Caco-2 (cell line): ENCODE measurements around the gene TEX30. TPM values are rescaled to one million over a fixed set of nuclear protein-coding genes. Genes with fewer than 3 reads are reported as not detected.

Experiments used
- BruUV-seq: library from RNA; stranded (reverse); fragments of 400-500 nt; replicated peaks from 2 replicates; lab custom pipeline; 2021; lab: Mats Ljungman, UMichigan
- CTCF ChIA-PET: fragments of 300-600 bp; sonication (Branson Sonifier 250); formaldehyde crosslinking; loops from one replicate; lab custom pipeline; 2022; ENCODE audit warnings: antibody characterized with exemption; lab: Charles Lee
- POLR2A ChIA-PET: fragments of 300-600 bp; sonication (Branson Sonifier 250); formaldehyde crosslinking; loops from one replicate; lab custom pipeline; 2022; ENCODE audit warnings: antibody characterized with exemption; lab: Charles Lee
- DNase-seq, 2 experiments: peaks; one replicate each; pipeline versions ENCODE4 v3.0.0 to v3.0.0-alpha.2; 2020 to 2022
- H3K27me3 ChIP-seq: replicated peaks from 2 replicates; pipeline ENCODE4 v1.6.0; 2011; ENCODE audit warnings: low read length; ENCODE audit not compliant: control insufficient read depth, insufficient read depth
- H3K36me3 ChIP-seq: 2 replicates; pipeline ENCODE4 v1.5.1; 2011; ENCODE audit warnings: low read length; ENCODE audit not compliant: control insufficient read depth, insufficient read depth
- H3K4me1 ChIP-seq: fragments of 250-450 bp; sonication (Bioruptor Pico); 2 replicates; pipeline ENCODE4 v1.5.1; 2020; ENCODE audit warnings: mild to moderate bottlenecking
- H3K4me3 ChIP-seq: 2 replicates; pipeline ENCODE4 v1.5.1; 2011; ENCODE audit warnings: low read depth, mild to moderate bottlenecking, control low read depth, low read length
- H3K9me3 ChIP-seq: fragments of 250-450 bp; sonication (Bioruptor Pico); 2 replicates; pipeline ENCODE4 v1.5.1; 2020; ENCODE audit warnings: mild to moderate bottlenecking, moderate library complexity
- H3K27ac Mint-ChIP-seq: one replicate; pipeline ENCODE4 v1.8.0; 2022; ENCODE audit warnings: mixed read lengths; ENCODE audit not compliant: unreplicated experiment
- H3K27me3 Mint-ChIP-seq: one replicate; pipeline ENCODE4 v1.8.0; 2022; ENCODE audit warnings: mixed read lengths; ENCODE audit not compliant: insufficient read depth, unreplicated experiment
- H3K36me3 Mint-ChIP-seq: one replicate; pipeline ENCODE4 v1.8.0; 2022; ENCODE audit warnings: mild to moderate bottlenecking, mixed read lengths; ENCODE audit not compliant: insufficient read depth, unreplicated experiment
- H3K4me1 Mint-ChIP-seq: one replicate; pipeline ENCODE4 v1.8.0; 2022; ENCODE audit warnings: low read depth, mixed read lengths; ENCODE audit not compliant: unreplicated experiment
- H3K4me3 Mint-ChIP-seq: one replicate; pipeline ENCODE4 v1.8.0; 2022; ENCODE audit warnings: mild to moderate bottlenecking, moderate library complexity, mixed read lengths; ENCODE audit not compliant: unreplicated experiment
- H3K9me3 Mint-ChIP-seq: one replicate; pipeline ENCODE4 v1.8.0; 2022; ENCODE audit warnings: mixed read lengths; ENCODE audit not compliant: unreplicated experiment
- intact Hi-C: fragments of 100-400 bp; cut with micrococcal nuclease; formaldehyde crosslinking; loops from one replicate; pipeline ENCODE4 v1.10.0; 2022; ENCODE audit not compliant: unreplicated experiment
- total RNA-seq: library from RNA; stranded (reverse); gene quantifications from 2 replicates; pipeline ENCODE4 v1.2.3, GENCODE V29; 2022
- TF ChIP-seq, protein P1 (sequence below), 2 experiments: fragments of 200-600 bp in 1 of 2; IDR thresholded peaks; 1 replicate in 1 of 2; 2 replicates in 1 of 2; pipeline versions ENCODE4 v1.5.1 to v1.8.0; 2011 to 2022; ENCODE audit warnings: antibody characterized with exemption in 1 of 2, control low read depth in 1 of 2, inconsistent platforms in 1 of 2, low read depth in 1 of 2, low read length in 1 of 2, mild to moderate bottlenecking in 1 of 2, moderate library complexity in 1 of 2; ENCODE audit not compliant: insufficient read depth in 1 of 2, severe bottlenecking in 1 of 2, unreplicated experiment in 1 of 2

Gene TEX30
- total RNA-seq, 1 experiment from 2014 or later, result 30.4 TPM

GRCh38 chr13:102774591-102775520 is 1.3 kb upstream of the TEX30 start:
- no peaks in the 10 kb centered on the region for H3K36me3 ChIP-seq
- no peaks in the 10 kb centered on the region for H3K36me3 Mint-ChIP-seq
- DNase-seq, result no peak
- no TSS peak for BruUV-seq
- H3K4me3 ChIP-seq, result no peak overlapping the region
- H3K4me1 ChIP-seq, result peaks cover 17% of the 10 kb centered on the region
- no peaks in the 10 kb centered on the region for H3K9me3 Mint-ChIP-seq
- H3K27ac Mint-ChIP-seq, result peak overlapping the region; percentile 94
- CTCF ChIA-PET, result no interaction called here
- H3K9me3 ChIP-seq, result no peaks in the 10 kb centered on the region
- H3K27me3 ChIP-seq, result no peaks in the 10 kb centered on the region
- intact Hi-C loops, result no loop called here
- peak overlapping the region; percentile 92 for H3K4me3 Mint-ChIP-seq
- POLR2A ChIA-PET, result no interaction called here
- TF ChIP-seq, protein P1, sequence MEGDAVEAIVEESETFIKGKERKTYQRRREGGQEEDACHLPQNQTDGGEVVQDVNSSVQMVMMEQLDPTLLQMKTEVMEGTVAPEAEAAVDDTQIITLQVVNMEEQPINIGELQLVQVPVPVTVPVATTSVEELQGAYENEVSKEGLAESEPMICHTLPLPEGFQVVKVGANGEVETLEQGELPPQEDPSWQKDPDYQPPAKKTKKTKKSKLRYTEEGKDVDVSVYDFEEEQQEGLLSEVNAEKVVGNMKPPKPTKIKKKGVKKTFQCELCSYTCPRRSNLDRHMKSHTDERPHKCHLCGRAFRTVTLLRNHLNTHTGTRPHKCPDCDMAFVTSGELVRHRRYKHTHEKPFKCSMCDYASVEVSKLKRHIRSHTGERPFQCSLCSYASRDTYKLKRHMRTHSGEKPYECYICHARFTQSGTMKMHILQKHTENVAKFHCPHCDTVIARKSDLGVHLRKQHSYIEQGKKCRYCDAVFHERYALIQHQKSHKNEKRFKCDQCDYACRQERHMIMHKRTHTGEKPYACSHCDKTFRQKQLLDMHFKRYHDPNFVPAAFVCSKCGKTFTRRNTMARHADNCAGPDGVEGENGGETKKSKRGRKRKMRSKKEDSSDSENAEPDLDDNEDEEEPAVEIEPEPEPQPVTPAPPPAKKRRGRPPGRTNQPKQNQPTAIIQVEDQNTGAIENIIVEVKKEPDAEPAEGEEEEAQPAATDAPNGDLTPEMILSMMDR (IDR thresholded peaks at IDR 0.05; ENCODE audit: insufficient read depth in 1 of 2, low read depth in 1 of 2, low read length in 1 of 2, severe bottlenecking in 1 of 2, unreplicated experiment in 1 of 2), result no peak
- peaks cover 28% of the 10 kb centered on the region for H3K4me1 Mint-ChIP-seq
- H3K27me3 Mint-ChIP-seq, result no peaks in the 10 kb centered on the region

GRCh38 chr13:102774214-102774568 is 605 bp upstream of the TEX30 start:
- TF ChIP-seq, protein P1 (IDR thresholded peaks at IDR 0.05; ENCODE audit: insufficient read depth in 1 of 2, low read depth in 1 of 2, low read length in 1 of 2, severe bottlenecking in 1 of 2, unreplicated experiment in 1 of 2), result no peak
- no TSS peak for BruUV-seq
- H3K9me3 Mint-ChIP-seq, result no peaks in the 10 kb centered on the region
- intact Hi-C loops, result no loop called here
- Histone ChIP-seq H3K27me3 (no peaks in the 10 kb centered on the region), H3K9me3 (no peaks in the 10 kb centered on the region), H3K36me3 (no peaks in the 10 kb centered on the region), H3K4me1 (peaks cover 23% of the 10 kb centered on the region), H3K4me3 (peak overlapping the region; percentile 96)
- CTCF ChIA-PET, result interaction anchor here (1.2 to 1.5 kb wide), 2 partner anchors 26 to 72 kb away, joined by 5 to 6 read pairs; partner anchors contain the start of gene ERCC5
- peaks cover 31% of the 10 kb centered on the region for H3K4me1 Mint-ChIP-seq
- POLR2A ChIA-PET, result interaction anchor here (0.8 to 1.9 kb wide), 5 partner anchors 11 to 178 kb away, joined by 3 to 9 read pairs (median 7); partner anchors contain the start of genes ERCC5 and TPP2
- H3K4me3 Mint-ChIP-seq, result peak overlapping the region; percentile 92
- DNase-seq, result no peak
- no peaks in the 10 kb centered on the region for H3K36me3 Mint-ChIP-seq
- H3K27me3 Mint-ChIP-seq, result no peaks in the 10 kb centered on the region
- peak overlapping the region; percentile 94 for H3K27ac Mint-ChIP-seq

GRCh38 chr13:102772042-102772425 is 1.6 kb downstream of the TEX30 start:
- H3K9me3 Mint-ChIP-seq, result no peaks in the 10 kb centered on the region
- Histone ChIP-seq H3K36me3 (0 out of 2 replicates have a peak, but pooled peaks cover 2% of the 10 kb centered on the region), H3K9me3 (no peaks in the 10 kb centered on the region), H3K4me3 (no peak overlapping the region), H3K4me1 (peaks cover 24% of the 10 kb centered on the region), H3K27me3 (no peaks in the 10 kb centered on the region)
- H3K27ac Mint-ChIP-seq, result no peak overlapping the region
- TF ChIP-seq, protein P1 (IDR thresholded peaks at IDR 0.05; ENCODE audit: insufficient read depth in 1 of 2, low read depth in 1 of 2, low read length in 1 of 2, severe bottlenecking in 1 of 2, unreplicated experiment in 1 of 2), result no peak
- intact Hi-C loops, result loop anchor here (2.0 kb wide), 1 partner anchor 75 kb away; the partner anchor contains the start of gene ERCC5
- DNase-seq, result no peak
- CTCF ChIA-PET, result no interaction called here
- POLR2A ChIA-PET, result interaction anchor here (1.5 kb wide), 1 partner anchor 176 kb away, joined by 5 read pairs; no protein-coding TSS in a partner anchor
- no peaks in the 10 kb centered on the region for H3K27me3 Mint-ChIP-seq
- BruUV-seq, result TSS peak; percentile 22
- peak overlapping the region; percentile 92 for H3K4me3 Mint-ChIP-seq
- peaks cover 31% of the 10 kb centered on the region for H3K4me1 Mint-ChIP-seq
- H3K36me3 Mint-ChIP-seq, result no peaks in the 10 kb centered on the region
